ENCODE measurements around the gene ACOXL. TPM values are rescaled to one million over a fixed set of nuclear protein-coding genes. Genes with fewer than 3 reads are reported as not detected.
A peak's percentile ranks its signal among the peaks of the same experiment; 100 is the strongest.

ACOXL gene
- total and polyA plus RNA-seq, 9 donors = 0.17 to 0.31 (median 0.23) TPM; not detected in 4

GRCh38 chr2:111113838-111114237 lies 381.5 kb downstream of the ACOXL start:
- no peak overlapping the region for H3K4me3 ChIP-seq
- no peak for DNase-seq
- 81 to 86% (median 83%) methylated on average over 1 of the region's 1 CpG for WGBS, 3 donors
- H3K36me3 ChIP-seq = no peaks in the 10 kb centered on the region
- H3K9me3 ChIP-seq = no peaks in the 10 kb centered on the region
- no peaks in the 10 kb centered on the region for H3K27me3 ChIP-seq
- TF ChIP-seq EP300 (IDR thresholded peaks at IDR 0.05) (no peak), POLR2A (IDR thresholded peaks at IDR 0.05) (no peak), CTCF (IDR thresholded peaks at IDR 0.05) (no peak)
- intact Hi-C loops (cut with DNase I) = loop anchor here in 1 of 4 donors (10.0 kb wide), 1 partner anchor 551 kb away; no protein-coding TSS in a partner anchor
- no peak overlapping the region for H3K27ac ChIP-seq
- H3K4me1 ChIP-seq (ENCODE audit: insufficient read depth) = peaks cover 2% of the 10 kb centered on the region

GRCh38 chr2:111116011-111116746 lies 383.8 kb downstream of the ACOXL start:
- DNase-seq = no peak
- Histone ChIP-seq H3K27me3 (no peaks in the 10 kb centered on the region), H3K9me3 (no peaks in the 10 kb centered on the region), H3K4me1 (ENCODE audit: insufficient read depth) (peaks cover 4% of the 10 kb centered on the region), H3K4me3 (no peak overlapping the region), H3K27ac (no peak overlapping the region), H3K36me3 (no peaks in the 10 kb centered on the region)
- WGBS, 3 donors = 69 to 70% (median 70%) methylated on average over 7 of the region's 7 CpGs
- intact Hi-C loops (cut with DNase I) = loop anchor here in 1 of 4 donors (10.0 kb wide), 1 partner anchor 549 kb away; no protein-coding TSS in a partner anchor
- TF ChIP-seq EP300 (IDR thresholded peaks at IDR 0.05) (no peak), POLR2A (IDR thresholded peaks at IDR 0.05) (no peak), CTCF (IDR thresholded peaks at IDR 0.05) (no peak)

- peaks cover 7% of the 10 kb centered on the region for H3K4me1 ChIP-seq (ENCODE audit: insufficient read depth)
- H3K9me3 ChIP-seq = no peaks in the 10 kb centered on the region
- 3 to 4% (median 3%) methylated on average over 30 of the region's 30 CpGs for WGBS, 3 donors
- TF ChIP-seq CTCF (IDR thresholded peaks at IDR 0.05) (peak; percentile 66 to 75 (median 69)), EP300 (IDR thresholded peaks at IDR 0.05) (no peak)
- H3K27ac ChIP-seq = no peak overlapping the region
- peak overlapping the region; percentile 27 for H3K4me3 ChIP-seq
- no peaks in the 10 kb centered on the region for H3K27me3 ChIP-seq
- H3K36me3 ChIP-seq = no peaks in the 10 kb centered on the region
- peak; percentile 67 to 79 (median 76) for DNase-seq
- intact Hi-C loops (cut with DNase I) = loop anchor here in 1 of 4 donors (10.0 kb wide), 1 partner anchor 548 kb away; no protein-coding TSS in a partner anchor
Measured at GRCh38 chr2:111116843-111117597, 384.6 kb downstream of the ACOXL start.

- Histone ChIP-seq H3K4me1 (ENCODE audit: insufficient read depth) (peaks cover 8% of the 10 kb centered on the region), H3K9me3 (no peaks in the 10 kb centered on the region), H3K27me3 (no peaks in the 10 kb centered on the region), H3K27ac (no peak overlapping the region), H3K36me3 (no peaks in the 10 kb centered on the region), H3K4me3 (peak overlapping the region; percentile 27)
- WGBS, 3 donors = 11 to 13% (median 13%) methylated on average over 55 to 64 of the region's 64 CpGs
- DNase-seq = peak; percentile 13 to 42 (median 23)
- TF ChIP-seq CTCF (IDR thresholded peaks at IDR 0.05) (no peak), EP300 (IDR thresholded peaks at IDR 0.05) (no peak), POLR2A (IDR thresholded peaks at IDR 0.05) (no peak)
- intact Hi-C loops (cut with DNase I) = loop anchor here in 1 of 4 donors (10.0 kb wide), 1 partner anchor 547 kb away; no protein-coding TSS in a partner anchor
Measured at GRCh38 chr2:111117598-111118480, 385.5 kb downstream of the ACOXL start.

Measured in ovary (tissue), 9 donors.